GM12878 (cell line): Measurements from ENCODE around the gene CERK. TPM values are rescaled to one million over a fixed set of nuclear protein-coding genes. Genes with fewer than 3 reads are reported as not detected.

Experiments
- CREM ChIP-seq: IDR thresholded peaks from 2 replicates; pipeline ENCODE4 v1.6.1; 2014; ENCODE audit warnings: antibody characterized with exemption, low read depth
- HDGF ChIP-seq: fragments of 450-650 bp; IDR thresholded peaks from 2 replicates; pipeline ENCODE4 v1.6.1; 2016; ENCODE audit warnings: antibody characterized with exemption
- IKZF1 ChIP-seq: fragments of 450-650 bp; conservative IDR thresholded peaks from 2 replicates; pipeline ENCODE4 v1.6.1; 2017; ENCODE audit warnings: antibody characterized with exemption, mild to moderate bottlenecking
- IKZF2 ChIP-seq, 2 experiments: fragments of 450-650 bp; IDR thresholded peaks; 2 replicates each; pipeline ENCODE4 v1.6.1; 2017; ENCODE audit warnings: mild to moderate bottlenecking in 2 of 2, moderate library complexity in 2 of 2
- MXI1 ChIP-seq: fragments of 150-350 bp; IDR thresholded peaks from 2 replicates; pipeline ENCODE4 v1.6.1; 2011; ENCODE audit warnings: low read depth, mild to moderate bottlenecking, inconsistent platforms, low read length, improper control_type of control experiment
- MYB ChIP-seq: fragments of 150-350 bp; IDR thresholded peaks from 2 replicates; pipeline ENCODE4 v1.6.1; 2014; ENCODE audit warnings: mild to moderate bottlenecking, low read depth, low read length, borderline replicate concordance
- NBN ChIP-seq: fragments of 450-650 bp; IDR thresholded peaks from 2 replicates; pipeline ENCODE4 v1.6.1; 2016
- NFXL1 ChIP-seq: fragments of 450-650 bp; IDR thresholded peaks from 2 replicates; pipeline ENCODE4 v1.6.1; 2017; ENCODE audit warnings: antibody characterized with exemption, mild to moderate bottlenecking, borderline replicate concordance
- POLR2A ChIP-seq: IDR thresholded peaks from 2 replicates; pipeline ENCODE4 v1.6.1; 2011; ENCODE audit warnings: low read depth, mild to moderate bottlenecking, low read length
- RFX5 ChIP-seq: IDR thresholded peaks from 2 replicates; pipeline ENCODE4 v1.6.1; 2011; ENCODE audit warnings: low read depth, low read length, improper control_type of control experiment
- SKIL ChIP-seq: fragments of 450-650 bp; IDR thresholded peaks from 2 replicates; pipeline ENCODE4 v1.6.1; 2017; ENCODE audit warnings: mild to moderate bottlenecking, low read depth, inconsistent platforms; ENCODE audit not compliant: poor library complexity, severe bottlenecking
- SMC3 ChIP-seq: IDR thresholded peaks from 2 replicates; pipeline ENCODE4 v1.6.1; 2011; ENCODE audit warnings: low read length, improper control_type of control experiment, borderline replicate concordance
- SREBF2 ChIP-seq: IDR thresholded peaks from 2 replicates; pipeline ENCODE4 v1.6.1; 2012; ENCODE audit warnings: mild to moderate bottlenecking, low read length
- SUPT20H ChIP-seq: IDR thresholded peaks from 2 replicates; pipeline ENCODE4 v1.6.1; 2011; ENCODE audit warnings: low read depth, mild to moderate bottlenecking, low read length, moderate library complexity, borderline replicate concordance; ENCODE audit not compliant: control insufficient read depth
- TCF3 ChIP-seq: IDR thresholded peaks from 2 replicates; pipeline ENCODE4 v1.6.1; 2012; ENCODE audit warnings: low read depth, mild to moderate bottlenecking, low read length, borderline replicate concordance; ENCODE audit not compliant: insufficient read depth
- ZBTB40 ChIP-seq: fragments of 450-650 bp; IDR thresholded peaks from 2 replicates; pipeline ENCODE4 v1.6.1; 2016; ENCODE audit warnings: mild to moderate bottlenecking, moderate library complexity, borderline replicate concordance
- ZNF592 ChIP-seq: fragments of 450-650 bp; IDR thresholded peaks from 2 replicates; pipeline ENCODE4 v1.6.1; 2017; ENCODE audit warnings: mild to moderate bottlenecking, moderate library complexity
- polyA plus RNA-seq, 11 experiments: library from polyadenylated mRNA; depleted of rRNA in 4 of 11; unstranded in 6 of 11; stranded (reverse) in 5 of 11; fragments of >200 nt; fragmentation: Nextera tagmentation in 4 of 11; fragmentation: Illumina TruSeq in 1 of 11; extraction: Ambion mirVana in 4 of 11; extraction: Trizol in 1 of 11; gene quantifications; 1 replicate in 1 of 11; 2 replicates in 10 of 11; pipeline versions ENCODE4 v1.2.1 to v1.2.3, GENCODE V29; 2011 to 2016; ENCODE audit warnings: inconsistent platforms in 2 of 11, missing spikeins in 2 of 11, low read depth in 1 of 11
- total RNA-seq, 4 experiments: library from RNA; depleted of rRNA in 3 of 4; stranded (reverse); fragments of >200 nt in 3 of 4; fragmentation: Illumina TruSeq in 1 of 4; extraction: Trizol in 1 of 4; gene quantifications; 2 replicates each; pipeline versions ENCODE4 v1.2.1 to v1.2.3, GENCODE V29; 2013 to 2021
- TF ChIP-seq, protein P1 (sequence below): fragments of 450-650 bp; formaldehyde crosslinking; IDR thresholded peaks from 2 replicates; pipeline ENCODE4 v1.4.0; 2020; ENCODE audit warnings: mild to moderate bottlenecking, moderate library complexity

Gene CERK
- total and polyA plus RNA-seq, 10 of the 15 experiments (the other 5 are each of a cell fraction or from before 2014, with no cell fraction given) = 4.0 to 41.1 (median 30.2) TPM

GRCh38 chr22:46684706-46685105 is 53.3 kb downstream of the CERK start (continued):
- TF ChIP-seq POLR2A = no peak
- TF ChIP-seq HDGF = no peak
- TF ChIP-seq MYB = no peak
- TF ChIP-seq NBN = no peak
- no peak for TF ChIP-seq NFXL1
- TF ChIP-seq CREM = no peak
- TF ChIP-seq SREBF2 = no peak
- TF ChIP-seq ZNF592 = no peak
- TF ChIP-seq MXI1 = no peak
- TF ChIP-seq IKZF2 (IDR thresholded peaks at IDR 0.05) = 0 out of 4 replicates have a peak, but pooled peaks of 1 of the 2 experiments have one; percentile 13
- peak; percentile 36; the same call in 1 of the 2 replicates for TF ChIP-seq IKZF1
- no peak for TF ChIP-seq RFX5
- TF ChIP-seq SKIL = peak; percentile 82
- TF ChIP-seq TCF3 = peak; percentile 89
- TF ChIP-seq ZBTB40 = no peak
- TF ChIP-seq, protein P1, sequence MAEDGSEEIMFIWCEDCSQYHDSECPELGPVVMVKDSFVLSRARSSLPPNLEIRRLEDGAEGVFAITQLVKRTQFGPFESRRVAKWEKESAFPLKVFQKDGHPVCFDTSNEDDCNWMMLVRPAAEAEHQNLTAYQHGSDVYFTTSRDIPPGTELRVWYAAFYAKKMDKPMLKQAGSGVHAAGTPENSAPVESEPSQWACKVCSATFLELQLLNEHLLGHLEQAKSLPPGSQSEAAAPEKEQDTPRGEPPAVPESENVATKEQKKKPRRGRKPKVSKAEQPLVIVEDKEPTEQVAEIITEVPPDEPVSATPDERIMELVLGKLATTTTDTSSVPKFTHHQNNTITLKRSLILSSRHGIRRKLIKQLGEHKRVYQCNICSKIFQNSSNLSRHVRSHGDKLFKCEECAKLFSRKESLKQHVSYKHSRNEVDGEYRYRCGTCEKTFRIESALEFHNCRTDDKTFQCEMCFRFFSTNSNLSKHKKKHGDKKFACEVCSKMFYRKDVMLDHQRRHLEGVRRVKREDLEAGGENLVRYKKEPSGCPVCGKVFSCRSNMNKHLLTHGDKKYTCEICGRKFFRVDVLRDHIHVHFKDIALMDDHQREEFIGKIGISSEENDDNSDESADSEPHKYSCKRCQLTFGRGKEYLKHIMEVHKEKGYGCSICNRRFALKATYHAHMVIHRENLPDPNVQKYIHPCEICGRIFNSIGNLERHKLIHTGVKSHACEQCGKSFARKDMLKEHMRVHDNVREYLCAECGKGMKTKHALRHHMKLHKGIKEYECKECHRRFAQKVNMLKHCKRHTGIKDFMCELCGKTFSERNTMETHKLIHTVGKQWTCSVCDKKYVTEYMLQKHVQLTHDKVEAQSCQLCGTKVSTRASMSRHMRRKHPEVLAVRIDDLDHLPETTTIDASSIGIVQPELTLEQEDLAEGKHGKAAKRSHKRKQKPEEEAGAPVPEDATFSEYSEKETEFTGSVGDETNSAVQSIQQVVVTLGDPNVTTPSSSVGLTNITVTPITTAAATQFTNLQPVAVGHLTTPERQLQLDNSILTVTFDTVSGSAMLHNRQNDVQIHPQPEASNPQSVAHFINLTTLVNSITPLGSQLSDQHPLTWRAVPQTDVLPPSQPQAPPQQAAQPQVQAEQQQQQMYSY (CRISPR knock-in tag) = no peak
- no peak for TF ChIP-seq SMC3
- no peak for TF ChIP-seq SUPT20H
